HG03045 (cell line): Measurements from ENCODE around the gene COMMD1.
A peak's percentile ranks its signal among the peaks of the same experiment; 100 is the strongest.
"Not testable (repeated sequence)": the region's sequence is repeated elsewhere in the genome, so short reads cannot be mapped to it uniquely, and the experiment has no call there.

Experiments
- ATAC-seq: cut with Tn5 transposase; IDR thresholded peaks from one replicate; pipeline ENCODE4 v1.9.1; 2021; ENCODE audit warnings: mild to moderate bottlenecking, moderate library complexity; ENCODE audit not compliant: unreplicated experiment

The COMMD1 gene

GRCh38 chr2:62133320-62133823, 227.9 kb downstream of the COMMD1 start:
- ATAC-seq = no peak

DNA sequence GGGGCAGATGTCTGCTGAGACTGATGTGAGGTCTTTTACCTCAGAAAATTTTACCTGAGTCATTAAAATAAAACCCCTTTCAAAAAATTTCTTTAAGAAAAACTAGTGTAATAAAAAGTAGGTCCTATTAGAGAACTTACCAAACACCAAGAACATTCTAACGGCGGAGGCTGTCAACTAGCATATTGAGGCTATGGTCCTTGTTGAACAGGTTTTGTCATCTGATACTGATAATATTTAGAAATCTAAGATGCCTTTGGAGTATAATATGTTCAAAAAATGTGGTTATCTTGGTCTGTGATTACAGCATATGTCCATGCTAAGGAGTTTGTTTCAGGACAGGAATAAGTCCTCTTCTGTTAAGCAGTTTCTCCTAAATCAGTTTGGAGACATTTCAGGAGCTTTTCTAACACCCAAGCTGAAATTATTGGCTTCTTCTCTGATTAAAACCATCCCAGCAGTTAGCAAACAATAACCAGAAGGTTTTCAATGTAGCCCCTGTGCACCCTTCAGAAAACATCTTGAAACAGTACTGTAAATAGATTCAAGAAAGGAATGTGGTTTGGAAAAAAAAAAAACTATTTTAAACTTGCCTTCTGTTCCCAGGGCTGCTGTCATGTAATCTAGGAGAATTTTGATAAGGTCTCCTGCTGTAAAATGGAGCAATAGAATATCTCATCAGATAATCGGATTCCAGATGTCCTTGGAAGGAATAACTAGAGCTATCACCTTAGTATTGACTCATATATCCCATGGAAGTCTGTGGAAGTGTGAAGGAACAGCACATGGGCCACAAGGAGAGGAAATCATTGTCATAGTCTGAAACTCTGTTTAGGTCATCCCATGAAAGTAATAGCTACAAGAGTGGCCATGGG, 231.7 kb downstream of the COMMD1 start:
- no peak for ATAC-seq

- peak; percentile 66 for ATAC-seq
Observed at GRCh38 chr2:62140426-62141141, 235.1 kb downstream of the COMMD1 start.

DNA sequence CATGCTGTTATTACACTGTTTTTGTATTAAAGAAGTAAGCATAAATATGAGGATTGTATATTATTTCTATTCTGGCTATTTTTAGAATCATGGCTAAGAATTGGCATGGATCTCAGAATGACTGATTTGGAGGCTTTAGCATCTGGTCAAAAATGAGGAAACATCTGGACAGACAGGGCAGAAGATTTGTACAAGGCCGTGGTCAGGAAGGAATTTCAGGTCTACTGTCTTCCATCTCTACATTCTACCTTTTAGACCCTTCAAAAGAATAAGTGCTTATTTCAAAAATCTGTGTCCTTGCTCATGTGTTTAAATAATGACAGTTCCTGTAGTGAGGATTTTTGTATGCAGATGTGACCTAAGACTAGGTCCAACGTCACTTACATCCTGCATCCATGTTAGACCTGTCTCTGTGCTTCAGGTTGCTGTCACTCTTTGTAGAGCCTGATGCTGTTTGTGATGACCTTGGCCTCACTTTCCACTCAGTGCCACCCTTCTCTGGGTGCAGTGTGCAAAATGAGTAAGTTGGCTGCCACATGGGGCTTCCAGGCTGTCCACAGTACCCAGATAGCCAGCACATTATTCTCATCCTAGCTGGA, 235.8 kb downstream of the COMMD1 start:
- no peak for ATAC-seq

- ATAC-seq = no peak
Observed at GRCh38 chr2:62142054-62142453, 236.6 kb downstream of the COMMD1 start.

DNA sequence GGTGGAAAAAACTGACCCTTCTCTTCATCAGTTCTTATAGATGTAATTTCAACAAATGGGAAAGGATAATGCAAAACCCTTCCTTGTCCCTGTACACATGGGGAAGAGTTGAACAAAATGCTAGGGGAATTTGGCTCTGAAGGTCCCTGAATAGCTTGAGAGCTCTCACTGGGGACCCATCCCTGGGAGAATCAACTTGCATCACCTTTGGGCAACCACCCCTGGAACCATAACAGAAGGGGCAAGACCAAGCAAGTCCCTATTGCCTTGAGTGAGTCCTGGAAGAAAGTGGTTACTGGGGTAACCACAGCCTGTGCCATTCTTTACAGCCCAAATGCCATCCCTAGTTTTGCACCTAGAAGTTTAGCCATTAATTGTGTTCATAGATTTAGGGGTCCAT, 238.2 kb downstream of the COMMD1 start:
- no peak for ATAC-seq

- ATAC-seq = no peak
Observed at GRCh38 chr2:62144689-62145477, 239.4 kb downstream of the COMMD1 start.

- no peak for ATAC-seq
Observed at GRCh38 chr2:62145478-62146100, 240.1 kb downstream of the COMMD1 start.

DNA sequence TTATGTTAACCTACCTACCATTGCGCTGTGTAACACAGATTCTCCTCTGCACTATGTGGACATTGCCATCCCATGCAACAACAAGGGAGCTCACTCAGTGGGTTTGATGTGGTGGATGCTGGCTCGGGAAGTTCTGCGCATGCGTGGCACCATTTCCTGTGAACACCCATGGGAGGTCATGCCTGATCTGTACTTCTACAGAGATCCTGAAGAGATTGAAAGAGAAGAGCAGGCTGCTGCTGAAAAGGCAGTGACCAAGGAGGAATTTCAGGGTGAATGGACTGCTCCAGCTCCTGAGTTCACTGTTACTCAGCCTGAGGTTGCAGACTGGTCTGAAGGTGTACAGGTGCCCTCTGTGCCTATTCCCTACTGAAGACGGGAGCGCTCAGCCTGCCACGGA, 241.3 kb downstream of the COMMD1 start:
- ATAC-seq = not testable (repeated sequence)

GRCh38 chr2:62147610-62148301, 242.3 kb downstream of the COMMD1 start:
- ATAC-seq = no peak

DNA sequence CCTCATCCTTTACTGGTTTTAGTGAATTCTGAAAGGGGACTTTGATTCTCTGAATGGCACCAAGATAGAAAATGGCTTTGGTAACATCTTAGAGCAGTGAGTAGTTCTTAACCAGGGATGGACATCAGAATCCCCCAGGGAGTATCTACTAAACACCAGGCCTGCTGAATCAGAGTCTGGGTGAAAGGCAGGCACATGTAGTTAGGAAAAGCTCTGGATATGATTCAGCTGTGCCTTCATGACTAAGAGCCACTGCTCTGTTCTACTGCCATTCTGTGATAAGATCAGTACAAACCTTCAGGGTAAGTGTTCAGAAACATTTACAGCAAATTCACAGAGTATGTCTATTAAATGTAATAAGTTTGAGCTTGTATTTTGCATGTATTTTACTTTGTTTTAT, 244.2 kb downstream of the COMMD1 start:
- no peak for ATAC-seq

- no peak for ATAC-seq
Observed at GRCh38 chr2:62150597-62151305, 245.3 kb downstream of the COMMD1 start.

DNA sequence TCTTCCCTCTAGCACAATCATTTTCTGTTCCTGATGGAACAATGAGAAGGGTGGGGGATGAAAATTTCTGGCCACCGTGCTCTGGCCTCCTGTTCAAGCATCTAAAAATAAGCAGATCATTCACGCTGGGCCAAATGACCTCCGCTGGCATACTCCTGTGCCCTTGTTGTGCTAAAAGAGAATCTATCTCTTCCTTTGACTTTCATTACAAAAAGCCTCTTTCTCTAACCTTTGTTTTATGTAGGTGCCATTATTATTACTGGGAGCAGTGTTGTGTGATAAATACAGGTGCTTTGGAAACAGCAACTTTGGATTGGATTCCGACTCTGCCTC, 245.8 kb downstream of the COMMD1 start:
- no peak for ATAC-seq

DNA sequence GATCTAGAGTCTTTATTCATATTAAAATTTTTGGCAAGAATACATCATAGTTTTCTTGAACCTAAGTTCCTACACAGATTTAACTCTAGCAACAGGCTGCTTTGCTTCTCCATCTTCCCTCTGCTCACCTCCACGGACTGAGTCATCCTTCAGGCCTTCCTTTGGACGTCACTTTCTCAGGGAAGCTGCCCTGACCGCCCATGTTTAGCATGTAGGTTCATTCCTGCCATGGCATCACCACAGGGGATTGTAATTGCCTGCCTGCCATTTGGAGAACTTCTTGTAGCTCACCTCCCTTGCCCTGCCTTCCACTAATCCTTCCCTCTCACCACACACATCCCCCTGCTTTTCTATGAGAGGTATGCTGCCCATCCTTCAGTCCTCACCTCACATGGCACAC, 246.5 kb downstream of the COMMD1 start:
- no peak for ATAC-seq

DNA sequence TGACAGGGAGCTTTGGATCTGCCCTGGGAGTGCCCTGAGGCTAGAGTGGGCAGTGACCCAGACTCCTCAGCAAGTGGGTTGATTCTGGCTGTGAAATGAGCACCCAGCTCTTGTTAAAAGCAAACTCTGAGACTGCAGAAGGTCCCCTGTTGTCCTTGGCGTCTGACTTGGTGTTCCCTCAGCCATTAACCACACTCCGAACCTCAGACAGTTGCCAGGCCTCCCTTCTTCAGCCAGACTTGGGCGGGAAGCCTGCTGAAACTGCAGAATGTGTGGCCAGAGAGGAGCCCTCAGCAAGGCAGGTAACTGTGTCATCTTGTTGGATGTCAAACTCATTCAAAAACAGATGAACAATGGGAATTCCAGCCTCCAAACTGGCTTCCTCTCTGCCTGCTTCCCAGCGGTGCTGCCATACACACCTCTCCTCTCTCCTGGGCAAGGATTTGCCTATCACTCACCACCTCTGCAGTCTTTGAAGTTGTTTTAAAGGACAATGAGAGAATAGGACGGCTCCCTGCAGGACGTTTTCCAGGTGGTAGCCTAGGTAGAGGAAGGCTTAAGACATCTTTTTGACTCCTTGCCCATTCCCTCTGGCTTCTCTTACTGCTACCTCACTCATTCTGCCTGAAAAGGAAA, 251.5 kb downstream of the COMMD1 start:
- no peak for ATAC-seq

GRCh38 chr2:62158444-62159121, 253.1 kb downstream of the COMMD1 start:
- no peak for ATAC-seq

- not testable (repeated sequence) for ATAC-seq
Observed at GRCh38 chr2:62160691-62161090, 255.2 kb downstream of the COMMD1 start.

- no peak for ATAC-seq
Observed at GRCh38 chr2:62163106-62163831, 257.8 kb downstream of the COMMD1 start.
